Measurements from ENCODE around the gene TNIP2.

Gene TNIP2

DNA sequence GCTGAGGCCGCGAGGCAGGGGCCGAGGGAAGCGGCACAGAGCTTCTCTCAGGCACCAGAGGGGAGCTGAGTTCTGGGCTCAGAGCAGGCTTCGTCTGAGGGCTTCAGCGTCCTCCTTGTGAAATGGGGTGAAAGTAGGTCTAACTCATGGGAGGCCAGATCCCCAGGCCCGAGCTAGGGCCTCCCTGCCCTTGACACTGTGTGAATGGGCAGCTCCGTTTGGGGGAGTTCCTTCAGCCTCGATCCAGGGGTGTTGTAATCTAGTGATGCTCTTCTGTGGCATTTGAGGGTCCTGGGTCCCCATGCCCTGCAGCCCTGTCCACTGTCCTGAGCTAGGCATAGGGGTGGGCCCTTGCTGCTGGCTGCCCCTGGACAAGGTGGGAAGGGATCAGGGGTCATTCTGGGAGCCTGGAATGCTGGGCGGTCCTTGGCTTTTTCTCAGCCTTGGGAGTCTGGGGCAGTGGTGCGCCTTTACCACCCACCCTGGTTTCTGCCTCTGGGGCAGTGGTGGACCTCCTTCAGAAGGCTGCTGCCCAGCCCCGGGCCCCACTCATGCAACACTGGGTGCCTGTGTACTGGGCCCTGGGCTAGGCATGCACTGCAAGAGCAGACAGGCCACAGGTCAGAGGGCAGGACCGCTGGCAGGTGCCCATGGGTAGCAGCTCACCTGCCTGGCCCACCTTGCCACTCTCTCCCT, 40.9 kb upstream of the TNIP2 start:
- no peak for DNase-seq
- Mint-ChIP-seq H3K27ac (no peak overlapping the region), H3K27me3 (no peaks in the 10 kb centered on the region), H3K4me3 (no peak overlapping the region), H3K4me1 (peaks cover 71% of the 10 kb centered on the region), H3K9me3 (no peaks in the 10 kb centered on the region), H3K36me3 (ENCODE audit: low read depth) (no peaks in the 10 kb centered on the region)
- ATAC-seq: no peak

DNA sequence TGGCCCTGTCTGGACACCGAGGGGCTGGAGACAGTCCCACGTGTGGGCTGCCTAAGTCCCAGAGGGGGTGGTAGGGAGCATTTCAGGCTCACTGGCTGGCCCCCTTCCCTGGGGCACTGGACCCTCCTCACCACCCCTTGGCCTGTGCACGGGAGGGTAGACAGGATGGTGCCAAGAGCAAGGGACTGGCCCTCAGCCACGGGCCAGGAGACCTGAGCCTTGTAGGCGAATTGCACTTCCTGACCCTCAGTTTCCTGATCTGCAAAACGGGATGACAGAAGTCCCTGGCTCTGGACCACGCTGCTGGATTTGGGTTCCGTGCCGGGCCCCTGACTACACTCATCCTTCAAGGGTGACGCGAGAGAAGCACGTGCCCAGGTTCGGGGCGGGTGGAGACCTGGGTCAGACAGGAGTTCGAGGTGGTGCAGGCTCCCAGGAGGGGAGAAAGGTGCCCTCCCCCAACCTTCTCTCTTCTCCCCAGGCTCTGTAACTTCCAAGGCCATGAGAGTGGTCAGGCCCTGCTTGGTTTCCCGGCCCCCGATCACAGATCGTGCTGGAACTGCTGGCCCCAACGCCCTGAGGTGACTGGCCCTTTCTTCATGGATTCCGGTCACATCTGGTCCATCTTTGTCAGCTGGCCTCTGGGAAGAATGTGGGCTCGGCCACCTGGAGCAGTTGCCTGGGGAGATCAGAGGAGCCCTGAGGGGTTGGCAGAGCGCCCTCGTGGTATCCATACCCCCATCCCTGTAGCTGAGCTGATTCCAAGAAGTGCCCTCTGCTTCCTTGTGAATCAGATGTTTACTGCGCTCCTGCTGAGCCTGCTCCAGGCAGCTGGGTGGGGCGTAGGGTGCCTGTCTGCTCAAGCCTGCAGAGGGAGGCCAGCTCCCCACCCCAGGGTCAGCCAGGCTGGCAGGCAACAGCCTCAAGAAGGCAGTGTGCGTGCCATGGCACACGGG, 40.0 kb upstream of the TNIP2 start:
- Mint-ChIP-seq H3K4me1 (peaks cover 64% of the 10 kb centered on the region), H3K4me3 (no peak overlapping the region), H3K27ac (no peak overlapping the region), H3K9me3 (no peaks in the 10 kb centered on the region), H3K27me3 (no peaks in the 10 kb centered on the region), H3K36me3 (ENCODE audit: low read depth) (no peaks in the 10 kb centered on the region)
- ATAC-seq (no peak), DNase-seq (no peak)

DNA sequence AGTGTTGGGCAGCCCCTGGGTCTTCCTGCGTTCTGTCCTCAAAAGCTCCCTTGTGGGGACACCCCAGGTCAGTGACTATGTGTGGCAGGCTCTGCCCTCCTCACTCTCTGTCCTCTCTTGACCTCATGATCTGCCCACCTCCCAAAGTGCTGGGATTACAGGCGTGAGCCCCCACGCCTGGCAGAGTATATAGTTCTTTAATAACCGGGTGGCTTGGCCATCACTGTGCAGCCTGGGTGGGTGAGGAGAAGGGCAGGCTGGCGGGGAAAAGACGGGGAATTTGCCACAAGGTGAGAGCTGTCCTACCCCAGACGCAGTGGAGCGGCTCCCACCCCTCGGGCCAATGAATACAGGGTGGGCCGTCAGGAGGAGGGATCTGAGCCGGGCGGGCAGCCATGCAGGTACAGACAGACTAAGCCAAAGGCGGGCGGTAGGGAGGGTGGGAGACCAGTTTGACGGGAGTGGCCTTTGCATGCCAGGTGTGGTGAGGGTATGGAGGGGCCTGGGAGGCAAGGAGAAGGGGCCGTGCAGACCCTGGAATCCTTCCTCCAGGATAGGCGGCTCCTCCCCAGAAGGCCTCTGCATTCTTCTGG, 39.3 kb upstream of the TNIP2 start:
- Mint-ChIP-seq H3K4me1 (peaks cover 59% of the 10 kb centered on the region), H3K4me3 (no peak overlapping the region), H3K9me3 (no peaks in the 10 kb centered on the region), H3K36me3 (ENCODE audit: low read depth) (no peaks in the 10 kb centered on the region), H3K27me3 (no peaks in the 10 kb centered on the region), H3K27ac (no peak overlapping the region)
- no peak for ATAC-seq
- no peak for DNase-seq

DNA sequence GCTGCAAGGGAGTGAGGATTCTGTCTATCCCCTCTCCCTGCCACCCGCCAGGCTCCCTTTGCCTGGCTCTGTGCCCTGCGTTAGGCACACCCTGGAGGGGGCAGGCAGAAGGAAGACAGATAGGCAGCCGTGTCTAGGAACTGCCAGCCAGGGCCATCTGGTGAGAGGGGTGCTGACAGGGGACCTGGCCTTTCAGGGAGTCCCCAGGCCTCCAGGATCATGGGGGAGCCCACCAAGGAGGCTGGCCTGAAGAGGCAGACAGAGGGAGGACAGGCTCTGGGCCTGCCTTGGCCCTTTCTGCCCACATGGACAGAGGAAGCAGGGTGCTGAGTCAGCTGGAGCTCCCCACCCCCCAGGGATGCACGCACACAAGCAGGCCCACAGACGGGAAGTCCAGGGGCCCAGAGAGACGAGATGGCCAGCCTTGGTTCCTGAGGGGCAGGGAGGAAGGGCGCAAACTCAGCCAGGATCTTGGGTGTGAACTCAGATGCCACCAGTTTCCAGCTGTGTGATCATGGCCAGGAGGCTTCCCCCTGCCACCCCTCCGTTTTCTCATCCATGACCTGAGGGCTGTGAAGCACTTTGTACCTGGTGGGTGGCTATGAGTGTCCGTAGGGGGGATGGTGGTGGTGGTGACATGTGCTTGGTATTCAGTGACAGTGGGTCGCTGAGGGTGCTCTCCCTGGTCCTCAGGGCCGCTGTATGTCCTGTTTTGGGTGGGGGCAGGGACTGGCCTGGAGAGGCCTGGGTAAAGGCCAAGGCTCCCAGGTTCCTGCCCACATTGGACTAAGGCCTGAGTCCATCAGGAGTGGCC, 38.6 kb upstream of the TNIP2 start:
- no peak for ATAC-seq

DNA sequence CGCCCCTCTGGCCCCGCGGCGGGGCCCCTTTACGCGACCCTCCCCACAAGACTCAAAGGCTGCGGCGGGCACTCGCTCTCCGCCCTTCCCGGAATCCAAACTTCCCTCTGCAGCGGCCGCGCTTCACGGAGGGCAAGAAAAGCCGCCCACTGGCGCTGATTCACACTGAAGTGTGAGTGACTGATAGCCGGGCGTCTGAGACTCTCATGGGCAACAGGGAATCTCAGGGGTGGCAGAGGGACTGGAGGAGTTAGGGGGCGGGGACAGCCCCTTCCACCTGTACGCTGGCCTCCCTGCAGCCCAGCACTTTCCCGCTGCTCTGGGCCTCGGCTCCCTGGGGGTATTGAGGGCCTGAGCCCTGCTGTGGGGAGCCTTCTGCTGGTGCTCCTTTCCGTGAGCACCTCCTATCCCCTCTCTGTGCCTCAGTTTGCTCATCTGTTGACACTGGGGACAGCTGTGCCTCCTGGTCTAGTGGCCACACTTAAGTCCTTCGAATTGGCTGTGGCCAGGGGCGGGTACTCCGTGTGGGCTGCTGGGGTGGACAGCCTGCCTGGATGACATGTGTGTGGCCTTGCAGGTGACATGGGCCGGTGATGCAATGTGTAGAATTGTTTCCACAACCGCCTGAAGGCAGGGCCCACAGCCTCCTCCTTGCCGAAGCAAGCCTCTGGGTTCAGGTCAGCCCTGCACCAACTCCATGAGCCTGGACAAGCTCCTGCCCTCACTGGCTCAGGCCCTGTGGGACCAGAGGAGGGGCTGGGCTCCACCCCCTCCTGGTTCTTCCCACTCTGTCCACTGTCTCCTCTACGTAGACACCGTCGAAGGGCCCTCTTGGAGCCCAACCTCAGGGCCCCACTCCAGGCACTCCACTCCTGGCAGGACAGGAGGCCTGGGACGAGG, 37.7 kb upstream of the TNIP2 start:
- Mint-ChIP-seq H3K9me3 (no peaks in the 10 kb centered on the region), H3K36me3 (ENCODE audit: low read depth) (no peaks in the 10 kb centered on the region), H3K4me1 (peaks cover 55% of the 10 kb centered on the region), H3K27me3 (no peaks in the 10 kb centered on the region), H3K4me3 (peak overlapping the region; percentile 84), H3K27ac (peak overlapping the region; percentile 86)
- DNase-seq: peak; percentile 73
- peak; percentile 45 for ATAC-seq

More for the DNA sequence above, 38.6 kb upstream of the TNIP2 start:
- no peaks in the 10 kb centered on the region for H3K9me3 Mint-ChIP-seq
- H3K36me3 Mint-ChIP-seq (ENCODE audit: low read depth): no peaks in the 10 kb centered on the region
- peak overlapping the region; percentile 86 for H3K27ac Mint-ChIP-seq
- no peak for DNase-seq
- H3K27me3 Mint-ChIP-seq: no peaks in the 10 kb centered on the region
- peaks cover 54% of the 10 kb centered on the region for H3K4me1 Mint-ChIP-seq
- H3K4me3 Mint-ChIP-seq: peak overlapping the region; percentile 84

DNA sequence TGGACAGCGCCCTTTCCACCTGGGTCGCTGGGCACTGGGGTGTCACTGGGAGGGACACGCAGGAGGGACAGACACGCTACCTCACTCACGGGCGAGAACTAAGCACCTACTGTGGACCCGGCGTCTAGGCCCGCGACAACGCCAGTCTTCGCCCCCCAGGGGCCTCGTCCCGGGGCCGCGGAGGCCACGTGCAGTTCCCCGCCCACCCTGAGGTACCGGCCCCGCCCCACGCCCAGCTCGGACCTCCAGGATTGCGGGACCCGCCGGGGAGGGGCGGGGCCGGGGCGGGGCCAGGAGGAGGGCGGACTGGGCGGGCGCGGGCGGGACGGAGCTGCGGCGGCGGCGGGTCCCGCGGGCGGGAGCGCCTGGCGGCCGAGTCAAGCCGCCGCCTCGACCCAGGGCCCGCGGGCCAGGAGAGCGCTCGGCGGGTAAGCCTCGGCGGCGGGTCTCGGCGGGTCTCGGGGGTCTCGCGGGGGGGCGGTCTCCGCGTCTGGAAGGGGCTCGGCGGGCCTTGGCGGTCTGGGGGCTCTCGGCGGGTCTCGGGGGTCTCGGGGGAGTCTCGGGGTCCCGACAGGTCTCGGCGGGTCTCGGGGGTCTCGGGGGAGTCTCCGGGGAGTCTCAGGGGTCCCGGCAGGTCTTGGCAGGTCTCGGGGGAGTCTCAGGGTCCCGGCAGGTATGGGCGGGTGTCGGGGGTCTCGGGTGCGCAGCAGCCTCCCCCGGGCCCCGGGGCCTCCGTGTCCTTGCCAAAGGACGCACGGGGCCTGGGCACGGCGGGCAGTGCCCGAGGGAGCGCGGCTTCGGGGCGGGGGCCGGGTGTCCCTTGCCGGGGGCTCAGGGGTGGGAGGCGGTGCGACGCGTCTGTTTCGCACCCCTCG, 36.8 kb upstream of the TNIP2 start, which contains the start of gene SH3BP2:
TSS of gene SH3BP2 (plus strand) at position 375 of the 875 bp plus-strand sequence. CDS start 27,533 bp downstream, outside the sequence.
- Mint-ChIP-seq H3K4me1 (peaks cover 54% of the 10 kb centered on the region), H3K36me3 (ENCODE audit: low read depth) (no peaks in the 10 kb centered on the region), H3K27me3 (no peaks in the 10 kb centered on the region), H3K27ac (peak within 1 kb of the TSS; percentile 86), H3K4me3 (peak within 1 kb of the TSS; percentile 84), H3K9me3 (no peaks in the 10 kb centered on the region)
- peak; percentile 79 for DNase-seq
- ATAC-seq: peak; percentile 31

DNA sequence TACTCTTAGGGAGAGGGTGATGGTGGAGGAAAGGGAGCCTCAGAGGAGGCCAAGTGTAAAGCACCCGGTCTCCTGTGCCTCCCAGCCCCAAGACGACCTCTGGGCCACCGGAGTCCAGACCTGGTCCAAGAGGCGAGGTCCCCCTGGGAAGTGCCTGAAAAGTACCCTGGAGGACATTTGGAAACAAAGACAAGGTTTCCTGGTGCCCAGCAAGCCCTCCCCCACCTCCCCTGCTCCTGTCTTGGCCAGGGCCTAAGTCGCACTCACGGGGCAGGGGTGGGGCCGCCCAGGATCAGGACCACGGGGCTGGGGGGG, 36.2 kb upstream of the TNIP2 start:
- Mint-ChIP-seq H3K27me3 (no peaks in the 10 kb centered on the region), H3K9me3 (no peaks in the 10 kb centered on the region), H3K4me1 (peaks cover 54% of the 10 kb centered on the region), H3K36me3 (ENCODE audit: low read depth) (no peaks in the 10 kb centered on the region), H3K4me3 (no peak overlapping the region), H3K27ac (no peak overlapping the region)
- DNase-seq (no peak), ATAC-seq (no peak)

DNA sequence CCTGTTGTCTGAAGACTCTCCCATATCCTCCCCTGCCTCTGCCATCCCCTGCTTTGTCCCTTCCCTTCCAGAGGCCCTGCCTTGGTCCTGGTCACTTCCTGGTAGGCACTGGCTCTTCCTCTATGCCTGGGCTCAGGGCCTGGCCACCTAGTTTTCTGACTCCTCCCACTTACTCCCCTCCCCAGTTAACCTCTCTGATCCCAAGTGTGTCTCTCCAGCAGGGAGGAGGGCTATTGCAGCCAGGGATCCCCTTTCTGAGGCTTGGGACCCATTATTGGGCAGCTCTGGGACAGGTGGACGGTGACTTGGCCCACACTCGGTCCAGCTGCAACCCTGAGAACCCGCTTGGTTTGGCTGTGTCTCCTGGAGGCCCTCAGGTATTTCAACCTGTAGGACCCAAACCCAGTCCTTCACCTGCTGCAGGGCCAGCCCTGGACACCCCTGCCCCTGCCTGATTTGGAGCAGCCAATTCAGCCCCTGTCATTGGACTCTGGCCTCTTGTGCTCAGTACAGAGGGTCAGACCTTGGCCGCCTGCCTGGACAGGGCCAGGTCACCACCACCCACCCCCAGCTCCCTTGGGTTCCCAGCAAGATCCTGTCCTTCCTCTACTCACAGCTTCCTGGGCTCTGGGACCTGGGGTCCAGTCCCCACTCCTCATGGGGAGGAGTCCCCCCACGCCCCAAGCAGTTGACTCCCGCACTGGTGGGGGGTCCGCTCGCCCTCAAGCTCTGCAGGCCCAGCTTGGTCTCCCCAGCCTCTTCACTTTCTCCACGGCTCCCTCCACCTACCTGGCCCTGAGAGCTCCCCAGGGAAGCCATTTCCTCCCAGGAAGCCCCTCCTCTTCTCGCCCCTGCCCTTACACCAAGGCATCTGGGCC, 35.6 kb upstream of the TNIP2 start:
- Mint-ChIP-seq H3K9me3 (no peaks in the 10 kb centered on the region), H3K4me3 (no peak overlapping the region), H3K36me3 (ENCODE audit: low read depth) (no peaks in the 10 kb centered on the region), H3K27ac (no peak overlapping the region), H3K4me1 (peaks cover 56% of the 10 kb centered on the region), H3K27me3 (no peaks in the 10 kb centered on the region)
- no peak for ATAC-seq
- no peak for DNase-seq

DNA sequence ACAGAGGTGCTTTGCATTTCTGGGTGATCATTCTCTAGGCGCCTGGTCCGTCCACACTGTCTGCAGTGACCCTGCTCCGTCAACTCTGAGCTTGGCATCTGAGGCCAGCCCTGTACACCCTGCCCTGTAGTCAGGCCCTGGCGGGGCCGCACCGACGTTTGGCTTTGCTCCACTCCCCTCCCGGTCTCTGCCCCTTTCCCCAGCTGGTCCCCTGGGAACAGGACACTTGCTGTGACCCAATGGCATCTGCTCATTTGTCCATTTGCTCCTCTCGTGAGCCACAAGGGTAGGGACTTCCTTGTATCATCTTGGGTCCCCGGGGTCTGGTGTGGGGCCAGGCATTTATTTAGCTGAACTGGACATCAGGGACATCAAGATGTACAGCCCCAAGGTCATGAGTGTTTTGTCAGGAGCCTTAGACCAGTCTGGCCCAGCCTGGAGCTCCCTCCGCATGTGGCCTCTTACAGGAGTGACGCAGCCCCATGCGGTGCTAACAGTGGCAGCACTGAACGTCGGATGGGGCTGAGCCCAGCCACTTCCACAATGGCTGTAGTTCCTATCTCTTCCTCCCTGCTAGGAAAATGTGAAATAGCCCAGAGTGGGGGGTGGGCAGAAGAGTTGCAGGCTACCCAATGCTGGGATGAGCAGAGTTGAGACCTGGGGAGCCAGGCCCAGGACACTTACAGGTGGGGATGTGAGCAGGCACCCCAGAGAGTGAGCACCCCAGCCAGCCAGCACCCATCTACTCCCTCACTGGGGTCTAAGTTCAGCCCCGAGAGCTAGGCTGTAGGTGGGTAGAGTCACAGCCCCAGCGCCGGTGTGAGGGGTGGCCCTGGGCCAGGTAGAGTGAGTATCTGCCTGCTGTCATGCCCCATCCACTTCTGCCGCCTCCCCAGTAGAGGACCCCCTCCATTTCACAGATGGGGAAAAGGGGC, 34.7 kb upstream of the TNIP2 start:
- Mint-ChIP-seq H3K27me3 (no peaks in the 10 kb centered on the region), H3K36me3 (ENCODE audit: low read depth) (no peaks in the 10 kb centered on the region), H3K9me3 (no peaks in the 10 kb centered on the region), H3K4me3 (no peak overlapping the region), H3K27ac (no peak overlapping the region), H3K4me1 (peaks cover 61% of the 10 kb centered on the region)
- ATAC-seq: no peak
- no peak for DNase-seq

DNA sequence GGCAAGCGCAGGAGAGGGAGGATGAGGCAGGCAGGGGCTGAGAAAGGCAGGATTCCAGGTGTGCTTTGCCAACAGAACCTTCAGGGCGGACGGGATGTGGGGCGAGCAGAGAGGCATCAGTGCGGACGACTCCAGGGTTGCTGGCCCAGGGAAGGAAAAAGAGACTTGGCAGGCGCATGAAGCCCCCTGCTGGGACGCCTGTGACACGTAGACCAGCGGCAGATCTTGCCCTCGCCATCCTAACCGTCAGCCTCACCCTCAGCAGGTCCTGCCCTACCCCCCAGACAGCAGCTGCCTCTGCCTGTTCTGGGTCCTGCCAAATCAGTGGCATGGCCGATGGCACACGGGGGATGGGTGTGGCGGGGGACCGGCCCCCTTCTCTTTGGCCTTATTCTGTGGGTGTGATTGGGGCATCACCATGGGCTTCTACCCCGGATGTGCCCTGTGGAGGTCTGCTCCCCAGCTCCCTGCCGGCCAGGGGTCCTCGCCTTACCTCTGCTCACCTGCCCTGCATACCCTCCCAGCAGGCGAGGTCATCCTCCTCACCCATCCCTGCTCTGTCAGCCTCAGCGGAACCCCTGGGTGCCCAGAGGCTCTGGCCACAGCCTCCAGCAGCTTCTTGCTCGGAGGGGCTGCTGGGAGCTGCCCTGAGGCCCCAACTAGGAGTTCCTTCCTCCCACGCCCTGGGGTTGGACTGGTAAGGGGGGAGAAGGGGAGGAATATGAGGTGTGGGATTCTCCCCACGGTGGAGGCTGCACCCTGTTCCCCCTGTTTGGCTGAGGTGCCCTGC, 33.9 kb upstream of the TNIP2 start:
- DNase-seq: no peak
- Mint-ChIP-seq H3K27me3 (no peaks in the 10 kb centered on the region), H3K27ac (no peak overlapping the region), H3K9me3 (peaks cover 3% of the 10 kb centered on the region), H3K36me3 (ENCODE audit: low read depth) (peaks cover 2% of the 10 kb centered on the region), H3K4me1 (peaks cover 63% of the 10 kb centered on the region), H3K4me3 (no peak overlapping the region)
- ATAC-seq: no peak

DNA sequence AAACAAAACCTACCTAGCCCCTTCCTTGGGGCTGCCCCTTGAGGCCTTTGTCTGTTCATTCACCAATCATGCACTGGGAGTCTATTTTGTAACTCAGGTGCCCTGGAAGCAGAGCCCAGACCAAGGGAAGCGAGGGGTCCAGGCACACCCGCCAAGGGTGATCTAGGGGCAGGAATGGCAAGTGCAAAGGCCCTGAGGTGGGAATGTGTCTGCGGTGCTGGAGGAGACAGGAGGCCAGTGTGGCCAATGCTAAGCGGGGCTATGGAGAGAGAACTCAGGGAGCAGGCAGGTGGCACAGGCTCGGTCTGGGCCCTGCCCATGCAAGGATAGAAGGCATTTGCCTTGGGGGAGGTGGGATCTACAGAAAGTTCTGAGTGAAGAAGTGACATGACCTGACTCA, 33.2 kb upstream of the TNIP2 start:
- peaks cover 4% of the 10 kb centered on the region for H3K9me3 Mint-ChIP-seq
- H3K36me3 Mint-ChIP-seq (ENCODE audit: low read depth): peaks cover 4% of the 10 kb centered on the region
- ATAC-seq: no peak
- no peak for DNase-seq
- H3K4me3 Mint-ChIP-seq: no peak overlapping the region
- H3K27ac Mint-ChIP-seq: peak overlapping the region; percentile 59
- peaks cover 62% of the 10 kb centered on the region for H3K4me1 Mint-ChIP-seq
- no peaks in the 10 kb centered on the region for H3K27me3 Mint-ChIP-seq
